HG03025 (cell line): ENCODE measurements around the gene SPSB4.

Experiments used
- ATAC-seq: cut with Tn5 transposase; IDR thresholded peaks from one replicate; pipeline ENCODE4 v1.9.1; 2021; ENCODE audit warnings: mild to moderate bottlenecking, moderate library complexity; ENCODE audit not compliant: unreplicated experiment, low FRiP score

SPSB4 gene

GRCh38 chr3:141052201-141053069 is 1.3 kb downstream of the SPSB4 start:
- ATAC-seq: no peak

GRCh38 chr3:141055136-141055535 is 4.0 kb downstream of the SPSB4 start:
- no peak for ATAC-seq

DNA sequence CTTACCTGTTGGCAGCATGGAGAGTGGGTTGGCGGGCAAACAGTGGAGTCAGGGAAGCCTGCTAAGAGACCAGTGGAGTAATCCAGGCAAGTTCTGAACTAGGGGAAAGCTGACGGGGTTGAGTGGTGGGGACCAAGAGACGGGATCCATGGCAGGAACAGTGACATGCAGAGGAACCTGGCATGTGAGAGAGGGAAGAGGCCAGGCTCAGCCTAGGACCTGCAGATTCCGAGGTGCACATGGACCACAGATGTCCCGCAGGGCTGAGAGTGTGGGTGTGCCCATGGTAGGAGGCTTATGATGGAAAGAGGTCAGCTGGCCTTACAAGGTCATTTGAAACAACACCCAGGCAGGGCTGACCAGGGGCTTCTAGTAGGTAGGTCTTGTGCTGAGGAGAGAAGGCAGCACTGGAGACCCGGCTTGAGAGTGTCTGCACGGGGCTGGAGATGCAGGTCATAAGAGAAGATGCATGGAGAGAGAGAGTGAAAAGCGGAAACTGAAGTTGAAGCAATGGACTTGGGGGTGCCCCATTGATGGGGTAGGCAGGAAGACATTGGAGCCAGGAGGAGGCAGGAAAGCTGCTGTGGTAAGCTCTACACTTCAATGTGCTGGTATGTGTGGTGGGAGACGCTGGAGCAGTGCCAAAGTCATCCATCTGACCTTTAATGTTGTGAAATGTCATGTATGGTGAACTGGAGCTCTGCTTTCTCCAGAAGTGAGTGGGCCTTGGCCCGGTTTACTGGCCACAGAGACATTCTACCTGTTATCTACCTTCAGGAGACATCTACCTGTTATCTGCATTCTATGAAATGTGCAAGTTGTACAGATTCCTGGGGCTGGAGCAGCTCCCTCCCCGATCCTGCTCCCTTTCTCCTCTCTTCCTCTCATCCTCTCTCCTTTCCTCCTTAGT is 4.6 kb downstream of the SPSB4 start:
- no peak for ATAC-seq

GRCh38 chr3:141056751-141057171 is 5.6 kb downstream of the SPSB4 start:
- ATAC-seq: no peak

GRCh38 chr3:141057436-141057835 is 6.3 kb downstream of the SPSB4 start:
- no peak for ATAC-seq

GRCh38 chr3:141057946-141058800 is 7.0 kb downstream of the SPSB4 start:
- no peak for ATAC-seq

DNA sequence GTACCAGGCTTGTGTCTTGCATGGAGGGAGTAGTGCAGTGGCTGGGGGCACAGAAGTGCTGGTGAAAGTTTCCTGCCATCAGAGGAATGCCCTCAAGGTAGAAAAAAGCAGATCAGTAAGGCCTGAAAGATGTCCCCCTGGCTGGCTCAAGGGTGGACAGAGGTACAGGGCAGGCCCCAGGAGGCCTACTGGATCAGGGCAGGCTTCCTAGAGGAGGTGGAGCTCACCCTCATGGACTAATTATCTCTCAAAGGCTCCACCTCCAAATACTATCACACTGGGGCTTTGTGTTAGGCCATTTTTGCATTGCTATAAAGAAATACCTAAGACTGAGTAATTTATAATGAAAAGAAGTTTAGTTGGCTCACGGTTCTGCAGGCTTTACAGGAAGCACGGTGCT is 7.8 kb downstream of the SPSB4 start:
- no peak for ATAC-seq

DNA sequence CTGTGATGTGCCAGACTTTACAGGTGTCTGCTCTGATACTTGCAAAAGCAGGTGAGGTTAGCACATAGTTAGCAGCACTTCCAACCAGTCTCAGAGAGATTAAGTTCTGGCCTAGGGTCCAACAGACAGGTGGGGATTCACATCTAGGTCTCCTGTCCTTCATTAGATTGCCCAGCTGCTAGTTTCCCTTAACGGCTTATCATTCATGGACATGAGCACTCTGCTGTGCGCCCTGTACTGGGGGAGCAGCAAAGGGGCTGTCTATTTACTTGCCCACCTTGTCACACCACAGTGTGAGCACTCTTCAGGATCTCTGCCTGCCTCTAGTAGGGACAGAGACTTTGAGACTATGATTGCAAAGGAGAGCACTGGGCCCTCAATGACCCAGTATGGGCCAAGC is 8.7 kb downstream of the SPSB4 start:
- ATAC-seq: no peak

DNA sequence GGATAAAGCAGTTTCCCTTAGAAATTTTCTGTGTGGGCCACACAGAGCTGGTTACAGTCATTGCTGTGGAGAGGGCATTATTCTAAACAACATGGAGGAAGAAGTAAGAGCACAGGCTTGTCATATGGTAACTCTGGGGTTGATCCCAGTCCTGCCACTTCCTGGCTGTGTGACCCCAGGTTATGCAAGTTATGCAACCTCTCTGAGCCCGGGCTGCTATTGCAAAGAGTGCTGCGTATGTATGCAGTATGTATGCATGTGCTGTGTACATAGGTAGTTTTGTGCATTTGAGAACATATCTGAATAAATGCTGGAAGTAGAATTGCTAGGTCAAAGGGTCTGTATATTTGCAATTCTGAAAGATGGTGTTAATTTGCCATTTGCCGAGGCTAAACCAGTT is 9.2 kb downstream of the SPSB4 start:
- no peak for ATAC-seq

GRCh38 chr3:141063831-141064230 is 12.7 kb downstream of the SPSB4 start:
- no peak for ATAC-seq

- no peak for ATAC-seq
Measured at GRCh38 chr3:141064255-141064926, 13.2 kb downstream of the SPSB4 start.

GRCh38 chr3:141065258-141065657 is 14.1 kb downstream of the SPSB4 start:
- no peak for ATAC-seq

- no peak for ATAC-seq
Measured at GRCh38 chr3:141065841-141066805, 15.0 kb downstream of the SPSB4 start.

DNA sequence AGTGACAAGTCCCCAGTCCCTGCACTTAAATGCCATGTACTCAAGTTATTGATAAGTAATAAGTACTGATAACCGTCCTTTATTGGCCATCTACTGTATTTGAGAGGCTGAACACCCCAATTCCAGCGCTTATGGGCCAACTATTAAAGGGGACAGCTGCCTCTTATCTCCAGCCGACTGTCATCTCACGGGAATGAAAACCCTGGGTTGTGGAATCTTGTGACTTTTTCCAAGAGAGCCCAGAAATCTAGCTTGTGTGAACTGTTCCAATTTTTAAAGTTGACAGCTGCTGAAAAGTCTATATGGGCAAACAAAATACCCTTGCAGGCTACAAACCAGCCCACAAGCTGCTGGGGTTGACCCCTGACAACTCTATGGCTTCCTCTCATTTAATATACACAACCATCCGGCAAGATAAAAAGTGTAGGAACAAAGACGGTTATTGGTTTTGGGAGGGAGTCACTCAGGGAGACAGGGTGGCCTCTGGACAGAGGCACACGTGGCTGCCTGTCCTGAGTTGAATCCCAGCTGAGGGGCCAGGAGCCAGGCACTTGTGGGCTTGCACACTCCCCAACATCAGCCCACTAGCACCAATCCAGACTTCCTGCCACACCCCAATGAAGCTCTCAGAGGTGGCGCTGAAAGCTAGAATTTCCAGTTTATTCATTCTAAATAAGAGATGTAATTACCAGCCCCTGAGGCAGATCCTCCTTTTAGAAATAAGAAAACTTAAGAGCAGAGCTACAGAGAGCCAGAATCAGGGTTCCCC is 16.2 kb downstream of the SPSB4 start:
- no peak for ATAC-seq

GRCh38 chr3:141070229-141070628 is 19.1 kb downstream of the SPSB4 start:
- ATAC-seq: no peak

DNA sequence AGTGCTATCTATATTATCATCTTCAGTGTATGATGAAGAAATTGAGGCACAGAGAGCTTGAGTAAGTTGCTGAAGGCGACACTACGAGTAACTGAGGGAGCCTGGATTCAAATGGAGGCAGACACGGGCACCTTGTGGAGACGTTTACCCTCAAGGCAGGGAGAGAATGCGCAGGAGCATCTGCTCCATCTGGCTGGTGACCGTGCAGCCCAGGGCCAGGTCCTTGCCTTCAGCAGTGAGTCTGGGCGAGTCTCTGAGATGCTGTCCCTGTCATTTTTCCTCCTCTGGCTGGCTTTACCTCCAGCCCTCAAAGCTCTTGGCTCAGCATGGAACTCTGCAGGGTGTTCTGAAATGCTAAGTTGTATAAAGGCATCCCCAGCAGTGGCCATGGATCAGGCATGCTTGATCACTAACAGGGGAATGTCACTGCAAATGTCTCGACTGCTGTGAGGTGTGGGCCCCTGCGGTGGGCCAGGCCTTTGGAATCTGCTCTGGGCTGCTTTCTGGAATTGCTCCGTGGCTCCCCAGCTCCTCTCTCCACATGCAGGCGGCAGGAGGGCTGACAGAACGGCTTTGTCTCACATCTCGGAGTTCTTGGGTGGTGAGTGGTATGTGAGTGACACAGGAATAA is 19.7 kb downstream of the SPSB4 start:
- ATAC-seq: no peak

DNA sequence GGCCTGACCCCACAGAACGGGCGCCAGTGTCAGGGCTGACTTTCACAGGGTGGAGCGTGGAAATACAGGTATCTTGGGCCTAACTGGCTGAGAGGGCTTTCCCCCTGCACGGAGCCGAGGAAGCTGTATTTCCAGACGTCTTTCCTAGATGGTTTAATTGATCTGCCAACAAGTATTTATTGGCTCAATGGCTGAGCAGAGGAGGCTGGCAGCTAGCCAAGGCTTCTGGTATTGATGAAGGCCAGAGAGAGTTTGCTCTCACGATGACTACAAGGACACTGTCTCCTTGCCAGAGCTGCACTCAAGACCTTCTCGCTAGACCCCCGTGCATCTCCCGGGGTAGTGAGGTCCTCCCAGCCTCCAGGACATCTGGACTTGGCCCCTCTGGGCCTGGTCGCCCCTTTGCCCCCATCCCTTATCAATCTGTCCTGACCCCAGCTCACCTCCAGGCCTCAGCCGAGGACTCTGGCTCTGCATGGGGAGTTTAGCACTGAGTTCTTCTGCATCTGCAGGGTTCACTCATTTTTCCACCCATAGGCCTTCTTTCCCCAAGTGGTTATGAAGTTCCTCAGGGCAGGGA is 20.6 kb downstream of the SPSB4 start:
- no peak for ATAC-seq
